HepG2 (cell line): Measurements from ENCODE around the gene MAVS. TPM values are rescaled to one million over a fixed set of nuclear protein-coding genes. Genes with fewer than 3 reads are reported as not detected.
A peak's percentile ranks its signal among the peaks of the same experiment; 100 is the strongest.

Source experiments
- ASH2L ChIP-seq: fragments of 300-600, 200-600 bp; sonication (generic); IDR thresholded peaks from 2 replicates; pipeline ENCODE4 v1.7.0; 2017; ENCODE audit warnings: low read depth, mild to moderate bottlenecking, moderate library complexity, mixed read lengths, low read length; ENCODE audit not compliant: insufficient read length
- CHCHD3 ChIP-seq: sonication (generic); formaldehyde crosslinking; IDR thresholded peaks from 2 replicates; pipeline ENCODE4 v1.8.0; 2022; ENCODE audit warnings: mild to moderate bottlenecking, missing genetic modification reagents, moderate library complexity
- FOXC1 ChIP-seq: sonication (generic); formaldehyde crosslinking; IDR thresholded peaks from 2 replicates; pipeline ENCODE4 v1.8.0; 2022; ENCODE audit warnings: mild to moderate bottlenecking, missing genetic modification reagents, borderline replicate concordance
- IRF2 ChIP-seq: IDR thresholded peaks from 2 replicates; pipeline ENCODE4 v1.6.1; 2018; ENCODE audit warnings: missing genetic modification reagents, missing compliant biosample characterization
- JUND ChIP-seq: sonication (generic); formaldehyde crosslinking; IDR thresholded peaks from 2 replicates; pipeline ENCODE4 v1.8.0; 2022; ENCODE audit warnings: mild to moderate bottlenecking, missing genetic modification reagents
- KLF11 ChIP-seq: IDR thresholded peaks from 2 replicates; pipeline ENCODE4 v1.6.1; 2016; ENCODE audit warnings: missing compliant biosample characterization
- KLF9 ChIP-seq: IDR thresholded peaks from 2 replicates; pipeline ENCODE4 v1.6.1; 2016; ENCODE audit warnings: low read depth
- MIXL1 ChIP-seq: IDR thresholded peaks from 2 replicates; pipeline ENCODE4 v1.6.1; 2016
- MTF1 ChIP-seq: sonication (generic); formaldehyde crosslinking; IDR thresholded peaks from 2 replicates; pipeline ENCODE4 v1.5.0; 2020; ENCODE audit warnings: missing genetic modification reagents
- SALL2 ChIP-seq: sonication (generic); formaldehyde crosslinking; IDR thresholded peaks from 2 replicates; pipeline ENCODE4 v1.8.1; 2023; ENCODE audit warnings: mild to moderate bottlenecking, missing genetic modification reagents, inconsistent platforms
- SIN3B ChIP-seq: fragments of 150-350 bp; IDR thresholded peaks from 2 replicates; pipeline ENCODE4 v1.6.1; 2014; ENCODE audit warnings: low read length
- THYN1 ChIP-seq: sonication (generic); formaldehyde crosslinking; IDR thresholded peaks from 2 replicates; pipeline ENCODE4 v1.8.1; 2023; ENCODE audit warnings: low read depth, mild to moderate bottlenecking, moderate library complexity, missing genetic modification reagents, borderline replicate concordance
- XBP1 ChIP-seq: sonication (generic); formaldehyde crosslinking; IDR thresholded peaks from 2 replicates; pipeline ENCODE4 v1.5.0; 2020; ENCODE audit warnings: missing genetic modification reagents
- ZFP41 ChIP-seq: sonication (generic); formaldehyde crosslinking; IDR thresholded peaks from 2 replicates; pipeline ENCODE4 v1.4.0; 2020; ENCODE audit warnings: mild to moderate bottlenecking, missing genetic modification reagents, borderline replicate concordance
- ZNF460 ChIP-seq: sonication (generic); formaldehyde crosslinking; IDR thresholded peaks from 2 replicates; pipeline ENCODE4 v1.5.1; 2020; ENCODE audit warnings: missing genetic modification reagents, mild to moderate bottlenecking, borderline replicate concordance
- ZNF530 ChIP-seq: sonication (generic); formaldehyde crosslinking; IDR thresholded peaks from 2 replicates; pipeline ENCODE4 v1.5.0; 2020; ENCODE audit warnings: low read depth, mild to moderate bottlenecking, missing genetic modification reagents
- ZNF567 ChIP-seq: sonication (generic); formaldehyde crosslinking; IDR thresholded peaks from 2 replicates; pipeline ENCODE4 v1.8.1; 2023; ENCODE audit warnings: mild to moderate bottlenecking, missing genetic modification reagents, borderline replicate concordance
- ZNF670 ChIP-seq: sonication (generic); formaldehyde crosslinking; IDR thresholded peaks from 2 replicates; pipeline ENCODE4 v1.8.0; 2022; ENCODE audit warnings: mild to moderate bottlenecking, missing genetic modification reagents, borderline replicate concordance
- ZNF816 ChIP-seq: sonication (generic); formaldehyde crosslinking; IDR thresholded peaks from 2 replicates; pipeline ENCODE4 v1.8.0; 2022; ENCODE audit warnings: missing genetic modification reagents, mild to moderate bottlenecking, borderline replicate concordance
- ZNF878 ChIP-seq: sonication (generic); formaldehyde crosslinking; IDR thresholded peaks from 2 replicates; pipeline ENCODE4 v1.8.1; 2023; ENCODE audit warnings: mild to moderate bottlenecking, missing genetic modification reagents, moderate library complexity
- polyA plus RNA-seq, 8 experiments: library from polyadenylated mRNA; depleted of rRNA in 3 of 8; stranded (reverse) in 7 of 8; unstranded in 1 of 8; fragments of >200 nt; fragmentation: Illumina TruSeq in 4 of 8; extraction: Trizol in 4 of 8; gene quantifications; 2 replicates each; pipeline versions ENCODE4 v1.2.1 to v1.2.3, GENCODE V29; 2011 to 2016; ENCODE audit warnings: low read depth in 4 of 8, missing spikeins in 1 of 8, mixed read lengths in 1 of 8; ENCODE audit not compliant: insufficient read depth in 1 of 8
- total RNA-seq, 5 experiments: library from RNA; depleted of rRNA; stranded (reverse); fragments of >200 nt; fragmentation: Illumina TruSeq; extraction: Trizol; gene quantifications; 2 replicates each; pipeline ENCODE4 v1.2.3, GENCODE V29; 2016; ENCODE audit warnings: low read depth in 1 of 5
- TF ChIP-seq, protein P1 (sequence below): sonication (generic); IDR thresholded peaks from 2 replicates; pipeline ENCODE4 v1.6.1; 2016; ENCODE audit warnings: low read depth, borderline replicate concordance
- TF ChIP-seq, protein P2 (sequence below): sonication (generic); formaldehyde crosslinking; IDR thresholded peaks from 2 replicates; pipeline ENCODE4 v1.4.0; 2020; ENCODE audit warnings: mild to moderate bottlenecking, missing genetic modification reagents, borderline replicate concordance
- TF ChIP-seq, protein P3 (sequence below): sonication (generic); formaldehyde crosslinking; conservative IDR thresholded peaks from 2 replicates; pipeline ENCODE4 v1.8.0; 2022; ENCODE audit warnings: mild to moderate bottlenecking, moderate library complexity, missing genetic modification reagents
- TF ChIP-seq, protein P4 (sequence below): sonication (generic); formaldehyde crosslinking; IDR thresholded peaks from 2 replicates; pipeline ENCODE4 v1.5.0; 2020; ENCODE audit warnings: missing genetic modification reagents, mild to moderate bottlenecking, borderline replicate concordance

Gene MAVS
- total and polyA plus RNA-seq, 2 of the 13 experiments (the other 11 are each of a cell fraction or from before 2014, with no cell fraction given) = 27.3 to 36.6 TPM

DNA sequence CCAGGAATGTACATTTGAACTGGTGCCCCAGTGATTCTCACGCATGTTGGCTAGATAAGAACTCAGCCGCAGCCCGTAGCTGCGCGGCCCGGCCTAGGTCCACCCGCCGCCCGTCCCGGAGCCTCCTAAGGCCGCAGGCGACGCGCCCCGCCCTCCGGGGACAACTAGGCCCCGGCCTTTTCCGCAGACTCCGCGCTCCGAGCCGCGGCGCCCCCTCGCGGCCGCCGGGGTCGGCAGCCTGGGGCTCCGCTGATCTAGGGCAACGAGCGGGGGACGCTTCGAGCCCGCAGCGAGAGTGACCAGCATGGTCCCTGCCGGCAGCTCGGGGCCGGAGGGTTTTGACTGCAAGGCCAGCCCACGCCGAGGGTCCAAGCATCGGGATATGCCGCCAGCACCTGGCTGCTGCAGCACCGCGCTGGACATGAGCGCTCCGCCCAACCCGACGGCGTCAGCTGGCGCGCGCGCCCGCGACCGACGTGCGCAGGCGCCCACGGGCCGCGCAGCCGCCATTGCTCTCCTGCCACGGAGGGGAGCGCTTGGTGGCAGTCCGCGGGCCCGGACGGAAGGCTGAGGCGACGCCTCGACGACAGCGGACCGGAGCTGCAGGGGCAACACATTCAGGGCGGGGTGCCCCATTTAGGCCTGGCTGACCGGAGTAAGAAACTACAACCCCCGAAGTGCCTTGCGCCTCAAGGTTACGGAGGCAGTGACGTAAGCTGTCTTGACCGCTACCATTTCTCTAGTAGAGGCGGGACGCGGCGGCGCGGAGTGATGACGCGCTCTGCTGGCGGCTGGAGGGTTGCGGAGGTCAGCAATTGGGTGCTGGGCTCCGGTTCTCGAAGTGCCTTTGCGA, 26.4 kb upstream of the MAVS start, which contains the start of gene AP5S1 (continued):
- TF ChIP-seq, protein P1, sequence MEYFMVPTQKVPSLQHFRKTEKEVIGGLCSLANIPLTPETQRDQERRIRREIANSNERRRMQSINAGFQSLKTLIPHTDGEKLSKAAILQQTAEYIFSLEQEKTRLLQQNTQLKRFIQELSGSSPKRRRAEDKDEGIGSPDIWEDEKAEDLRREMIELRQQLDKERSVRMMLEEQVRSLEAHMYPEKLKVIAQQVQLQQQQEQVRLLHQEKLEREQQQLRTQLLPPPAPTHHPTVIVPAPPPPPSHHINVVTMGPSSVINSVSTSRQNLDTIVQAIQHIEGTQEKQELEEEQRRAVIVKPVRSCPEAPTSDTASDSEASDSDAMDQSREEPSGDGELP = peak; percentile 78; the same call in 1 of the 2 replicates
- TF ChIP-seq, protein P2, sequence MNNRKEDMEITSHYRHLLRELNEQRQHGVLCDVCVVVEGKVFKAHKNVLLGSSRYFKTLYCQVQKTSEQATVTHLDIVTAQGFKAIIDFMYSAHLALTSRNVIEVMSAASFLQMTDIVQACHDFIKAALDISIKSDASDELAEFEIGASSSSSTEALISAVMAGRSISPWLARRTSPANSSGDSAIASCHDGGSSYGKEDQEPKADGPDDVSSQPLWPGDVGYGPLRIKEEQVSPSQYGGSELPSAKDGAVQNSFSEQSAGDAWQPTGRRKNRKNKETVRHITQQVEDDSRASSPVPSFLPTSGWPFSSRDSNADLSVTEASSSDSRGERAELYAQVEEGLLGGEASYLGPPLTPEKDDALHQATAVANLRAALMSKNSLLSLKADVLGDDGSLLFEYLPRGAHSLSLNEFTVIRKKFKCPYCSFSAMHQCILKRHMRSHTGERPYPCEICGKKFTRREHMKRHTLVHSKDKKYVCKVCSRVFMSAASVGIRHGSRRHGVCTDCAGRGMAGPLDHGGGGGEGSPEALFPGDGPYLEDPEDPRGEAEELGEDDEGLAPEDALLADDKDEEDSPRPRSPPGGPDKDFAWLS (CRISPR knock-in tag) = peak; percentile 98
- peak; percentile 100 for TF ChIP-seq SALL2
- TF ChIP-seq ZNF460 (CRISPR knock-in tag) = peak; percentile 4; the same call in 1 of the 2 replicates
- TF ChIP-seq ZNF567 = peak; percentile 83; the same call in 1 of the 2 replicates
- TF ChIP-seq, protein P3, sequence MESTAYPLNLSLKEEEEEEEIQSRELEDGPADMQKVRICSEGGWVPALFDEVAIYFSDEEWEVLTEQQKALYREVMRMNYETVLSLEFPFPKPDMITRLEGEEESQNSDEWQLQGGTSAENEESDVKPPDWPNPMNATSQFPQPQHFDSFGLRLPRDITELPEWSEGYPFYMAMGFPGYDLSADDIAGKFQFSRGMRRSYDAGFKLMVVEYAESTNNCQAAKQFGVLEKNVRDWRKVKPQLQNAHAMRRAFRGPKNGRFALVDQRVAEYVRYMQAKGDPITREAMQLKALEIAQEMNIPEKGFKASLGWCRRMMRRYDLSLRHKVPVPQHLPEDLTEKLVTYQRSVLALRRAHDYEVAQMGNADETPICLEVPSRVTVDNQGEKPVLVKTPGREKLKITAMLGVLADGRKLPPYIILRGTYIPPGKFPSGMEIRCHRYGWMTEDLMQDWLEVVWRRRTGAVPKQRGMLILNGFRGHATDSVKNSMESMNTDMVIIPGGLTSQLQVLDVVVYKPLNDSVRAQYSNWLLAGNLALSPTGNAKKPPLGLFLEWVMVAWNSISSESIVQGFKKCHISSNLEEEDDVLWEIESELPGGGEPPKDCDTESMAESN (CRISPR knock-in tag) = peak; percentile 97
- TF ChIP-seq XBP1 (CRISPR knock-in tag) = peak; percentile 87
- peak; percentile 87; the same call in 1 of the 2 replicates for TF ChIP-seq ZFP41 (CRISPR knock-in tag)
- peak; percentile 58; the same call in 1 of the 2 replicates for TF ChIP-seq ZNF670 (CRISPR knock-in tag)
- peak; percentile 93; the same call in 1 of the 2 replicates for TF ChIP-seq ZNF878 (CRISPR knock-in tag)
- TF ChIP-seq IRF2 (CRISPR knock-in tag) = peak; percentile 94
- peak; percentile 85 for TF ChIP-seq MTF1 (CRISPR knock-in tag)
- TF ChIP-seq THYN1 (CRISPR knock-in tag) = 0 out of 2 replicates have a peak, but pooled peaks have one; percentile 58
- TF ChIP-seq ZNF530 (CRISPR knock-in tag) = no peak
- TF ChIP-seq FOXC1 (CRISPR knock-in tag) = peak; percentile 98
- no peak for TF ChIP-seq ZNF816 (CRISPR knock-in tag)
- TF ChIP-seq ASH2L = peak; percentile 100
- peak; percentile 69; the same call in 1 of the 2 replicates for TF ChIP-seq MIXL1 (CRISPR knock-in tag)
- TF ChIP-seq KLF11 (CRISPR knock-in tag) = peak; percentile 93
- TF ChIP-seq, protein P4, sequence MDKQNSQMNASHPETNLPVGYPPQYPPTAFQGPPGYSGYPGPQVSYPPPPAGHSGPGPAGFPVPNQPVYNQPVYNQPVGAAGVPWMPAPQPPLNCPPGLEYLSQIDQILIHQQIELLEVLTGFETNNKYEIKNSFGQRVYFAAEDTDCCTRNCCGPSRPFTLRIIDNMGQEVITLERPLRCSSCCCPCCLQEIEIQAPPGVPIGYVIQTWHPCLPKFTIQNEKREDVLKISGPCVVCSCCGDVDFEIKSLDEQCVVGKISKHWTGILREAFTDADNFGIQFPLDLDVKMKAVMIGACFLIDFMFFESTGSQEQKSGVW (CRISPR knock-in tag) = no peak
- TF ChIP-seq CHCHD3 (CRISPR knock-in tag) = peak; percentile 69; the same call in 1 of the 2 replicates
- TF ChIP-seq JUND = peak; percentile 78; the same call in 1 of the 2 replicates
- peak; percentile 67; the same call in 1 of the 2 replicates for TF ChIP-seq KLF9
- peak; percentile 85 for TF ChIP-seq SIN3B
